Fibroblast of skin of left biceps (primary cell): ENCODE results near the gene AOPEP.

Source experiments
- DNase-seq, 2 experiments: peaks; one replicate each; pipeline ENCODE4 v3.0.0-alpha.2; 2013; ENCODE audit warnings: low read depth in 2 of 2

The AOPEP gene

GRCh38 chr9:94792511-94792910 is 66.0 kb downstream of the AOPEP start:
- DNase-seq = no peak

- DNase-seq = no peak
Measured at GRCh38 chr9:94794476-94795167, 68.1 kb downstream of the AOPEP start.

GRCh38 chr9:94796687-94797086 is 70.2 kb downstream of the AOPEP start:
- no peak for DNase-seq

- DNase-seq = no peak
Measured at GRCh38 chr9:94798201-94798600, 71.7 kb downstream of the AOPEP start.

- DNase-seq = no peak
Measured at GRCh38 chr9:94798708-94799107, 72.2 kb downstream of the AOPEP start.

DNA sequence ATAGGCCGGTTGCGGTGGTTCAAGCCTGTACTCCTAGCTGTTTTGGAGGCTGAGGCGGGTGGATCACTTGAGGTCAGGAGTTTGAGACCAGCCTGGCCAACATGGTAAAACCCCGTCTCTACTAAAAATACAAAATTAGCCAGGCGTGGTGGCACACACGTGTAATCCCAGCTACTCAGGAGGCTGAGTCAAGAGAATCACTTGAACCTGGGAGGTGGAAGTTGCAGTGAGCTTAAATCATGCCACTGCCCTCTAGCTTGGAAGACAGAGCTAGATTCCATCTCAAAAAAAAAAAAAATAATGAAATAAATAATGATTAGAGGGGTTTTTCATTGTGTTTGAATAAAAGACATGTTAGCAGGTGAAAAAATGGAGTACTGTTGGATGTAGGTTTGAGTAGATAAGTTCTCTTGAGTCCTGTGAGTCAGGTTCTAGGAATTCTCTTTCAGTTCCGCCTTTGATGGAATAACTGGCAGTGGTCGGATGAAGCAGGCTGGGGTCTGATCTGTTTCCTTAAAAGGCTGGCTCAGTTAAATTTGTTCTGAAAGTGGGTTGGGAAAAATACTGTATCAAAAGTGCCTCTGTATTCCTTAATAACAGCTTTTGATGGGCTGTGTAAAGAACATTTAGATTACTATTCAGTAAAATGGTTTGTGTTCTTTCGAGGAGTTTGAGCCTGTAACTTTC is 73.2 kb downstream of the AOPEP start:
- peak in 1 of 2 experiments; percentile 48 for DNase-seq

GRCh38 chr9:94800424-94801117 is 74.1 kb downstream of the AOPEP start:
- DNase-seq = no peak

DNA sequence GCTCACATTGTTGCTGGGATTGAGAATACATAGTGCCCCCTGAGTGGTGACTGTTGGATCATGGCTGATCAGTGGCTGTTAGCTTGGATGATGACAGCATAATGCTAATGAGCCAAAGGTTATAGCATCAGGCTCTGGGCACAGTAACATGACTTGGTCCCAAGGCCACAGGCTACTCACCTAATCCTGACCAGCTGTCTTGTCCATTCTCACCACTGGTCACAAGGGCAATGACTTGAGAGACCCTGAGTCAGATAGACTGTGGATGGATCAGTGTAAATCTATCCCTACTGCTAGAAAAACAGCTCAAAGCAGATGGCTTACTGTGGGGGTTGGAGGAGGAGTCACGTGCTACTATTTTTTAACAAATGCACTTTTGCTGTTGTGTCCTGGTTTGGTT is 74.7 kb downstream of the AOPEP start:
- DNase-seq = no peak

DNA sequence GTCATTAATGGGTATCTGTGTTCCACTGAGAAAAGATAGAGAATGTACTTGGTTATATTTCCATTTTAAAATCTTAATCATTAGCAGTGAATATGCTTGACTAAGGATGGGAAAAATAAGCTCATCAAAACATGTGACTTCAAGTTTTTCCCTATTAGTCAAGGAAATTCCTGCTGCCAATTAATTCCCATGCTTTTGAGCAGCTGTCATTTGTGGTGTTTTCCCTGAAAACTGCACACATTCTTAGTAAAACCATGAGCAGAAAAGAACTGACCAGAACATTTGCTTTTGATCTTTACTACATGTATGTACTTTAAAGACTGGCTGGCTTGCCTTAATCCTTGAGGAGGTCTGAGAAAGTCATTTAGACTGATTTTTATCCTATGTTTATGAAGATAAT is 75.2 kb downstream of the AOPEP start:
- DNase-seq = peak; percentile 61

DNA sequence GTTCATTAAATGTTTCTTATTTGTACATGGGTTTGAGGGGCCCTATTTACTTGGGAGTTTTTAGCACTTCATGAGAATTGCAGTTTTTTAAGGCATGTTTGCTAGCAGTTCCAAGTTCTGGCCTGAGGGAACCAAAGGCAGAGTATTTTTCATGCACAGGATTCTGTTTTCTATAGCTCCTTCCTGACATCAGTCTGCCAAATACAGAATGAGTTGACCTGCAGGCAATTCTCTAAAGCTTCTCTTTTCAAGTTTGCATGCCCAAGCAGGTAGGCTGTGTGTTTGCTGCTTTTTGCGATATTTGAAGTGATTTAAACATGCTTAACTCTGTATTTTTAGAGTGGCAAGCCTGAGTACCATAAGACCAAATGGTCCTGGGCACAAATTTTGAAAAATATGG is 75.8 kb downstream of the AOPEP start:
- DNase-seq = no peak

- DNase-seq = peak in 1 of 2 experiments; percentile 28
Measured at GRCh38 chr9:94802793-94803192, 76.3 kb downstream of the AOPEP start.

DNA sequence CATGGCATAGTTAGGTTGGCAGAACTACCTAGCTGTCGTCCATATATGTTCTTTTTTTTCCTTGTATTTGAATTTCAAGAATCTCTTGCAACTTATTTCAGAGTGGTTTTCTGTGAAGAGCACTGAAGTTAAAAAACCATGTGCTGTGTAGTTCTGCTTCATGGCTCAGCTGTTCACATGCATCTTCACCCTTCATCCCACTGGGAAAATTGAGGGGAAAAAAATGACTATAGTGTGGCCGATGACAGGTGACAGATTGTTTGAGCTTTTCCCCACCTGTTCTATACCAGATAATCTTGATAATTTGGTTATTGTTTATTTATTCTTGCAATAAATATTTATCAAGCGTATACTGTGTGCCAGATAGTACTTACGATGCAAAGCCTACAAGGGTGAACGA is 77.8 kb downstream of the AOPEP start:
- DNase-seq = no peak

DNA sequence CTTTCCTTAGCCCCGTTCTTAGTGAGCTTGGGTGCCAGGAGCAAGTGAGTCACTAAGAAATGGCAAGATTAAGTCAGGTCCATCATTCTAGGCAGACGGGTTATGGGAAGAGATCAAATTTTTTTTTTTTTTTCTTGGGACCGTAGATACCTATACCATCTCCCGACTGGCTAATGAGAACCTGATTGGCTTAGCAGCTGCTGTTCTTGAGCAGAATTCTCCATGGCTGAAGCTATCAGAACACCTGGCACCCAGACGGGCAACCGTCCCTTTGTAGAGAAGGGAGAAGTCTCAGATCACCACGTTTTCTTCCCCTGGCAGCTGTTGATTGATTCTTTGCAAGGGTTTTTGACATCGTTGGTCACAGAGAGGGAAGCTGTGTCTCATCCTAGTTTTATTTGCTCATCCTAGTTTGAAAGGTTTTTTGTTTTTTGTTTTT is 78.6 kb downstream of the AOPEP start:
- DNase-seq = no peak

- DNase-seq = peak in 1 of 2 experiments; percentile 38
Measured at GRCh38 chr9:94805585-94805984, 79.1 kb downstream of the AOPEP start.

- DNase-seq = no peak
Measured at GRCh38 chr9:94806307-94806893, 79.9 kb downstream of the AOPEP start.

GRCh38 chr9:94807556-94807955 is 81.1 kb downstream of the AOPEP start:
- no peak for DNase-seq

- DNase-seq = no peak
Measured at GRCh38 chr9:94808926-94809700, 82.6 kb downstream of the AOPEP start.

GRCh38 chr9:94809778-94810177 is 83.3 kb downstream of the AOPEP start:
- no peak for DNase-seq

DNA sequence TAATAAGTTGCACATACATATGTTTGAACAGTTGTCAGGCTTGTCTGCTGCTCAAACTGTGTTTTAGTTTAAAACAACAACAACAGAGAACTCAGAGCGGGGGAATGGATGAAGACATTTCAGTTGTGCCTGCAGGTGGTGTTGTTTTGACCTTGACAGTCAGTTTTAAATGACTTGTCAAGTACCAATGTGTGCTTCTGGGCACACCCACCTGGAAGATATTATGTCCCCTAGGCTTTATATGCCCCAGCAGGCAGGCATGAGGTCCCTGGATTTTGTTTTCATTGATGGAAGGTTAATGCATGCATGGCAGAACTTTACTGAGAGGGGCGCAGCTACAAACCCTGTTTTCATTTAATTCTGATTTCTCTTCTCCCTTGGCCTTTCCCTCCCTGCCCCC is 84.6 kb downstream of the AOPEP start:
- no peak for DNase-seq

GRCh38 chr9:94812343-94812742 is 85.8 kb downstream of the AOPEP start:
- DNase-seq = peak in 1 of 2 experiments; percentile 14

DNA sequence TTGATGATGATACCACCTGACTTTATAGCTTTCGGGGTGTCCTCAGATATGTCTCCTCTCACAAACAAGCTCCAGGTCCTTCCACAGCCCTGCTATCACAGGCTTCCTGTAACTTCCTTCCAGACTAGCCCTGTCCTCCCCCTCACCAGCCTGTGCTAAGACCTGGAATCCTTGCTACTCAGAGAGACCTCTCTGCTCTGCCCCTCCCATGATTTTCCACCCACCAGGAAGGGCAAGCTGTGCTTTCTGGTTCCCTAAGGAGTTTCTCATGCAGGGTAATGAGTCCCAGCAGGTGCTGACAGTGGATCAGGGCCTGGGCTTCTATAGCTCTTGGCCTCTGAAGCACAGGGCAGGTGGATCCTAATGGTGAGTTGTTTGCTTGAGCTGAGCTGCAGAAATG is 86.9 kb downstream of the AOPEP start:
- DNase-seq = no peak
